Keratinocyte (primary cell): ENCODE measurements around the gene C20orf204.

Source experiments
- EZH2 ChIP-seq: IDR thresholded peaks from one replicate; pipeline ENCODE4 v1.6.1; 2012; ENCODE audit warnings: inconsistent platforms, mild to moderate bottlenecking, low read length, moderate library complexity
- TF ChIP-seq, protein P1 (sequence below), 3 experiments: IDR thresholded peaks in 1 of 3; conservative IDR thresholded peaks in 1 of 3; optimal IDR thresholded peaks in 1 of 3; 2 replicates in 2 of 3; 3 replicates in 1 of 3; pipeline versions ENCODE3 to v1.5.1; 2011; ENCODE audit warnings: low read length in 3 of 3, mild to moderate bottlenecking in 3 of 3, moderate library complexity in 2 of 3, control low read depth in 1 of 3, inconsistent platforms in 1 of 3; ENCODE audit not compliant: insufficient read depth in 2 of 3; ENCODE audit errors: extremely low read depth in 1 of 3

DNA sequence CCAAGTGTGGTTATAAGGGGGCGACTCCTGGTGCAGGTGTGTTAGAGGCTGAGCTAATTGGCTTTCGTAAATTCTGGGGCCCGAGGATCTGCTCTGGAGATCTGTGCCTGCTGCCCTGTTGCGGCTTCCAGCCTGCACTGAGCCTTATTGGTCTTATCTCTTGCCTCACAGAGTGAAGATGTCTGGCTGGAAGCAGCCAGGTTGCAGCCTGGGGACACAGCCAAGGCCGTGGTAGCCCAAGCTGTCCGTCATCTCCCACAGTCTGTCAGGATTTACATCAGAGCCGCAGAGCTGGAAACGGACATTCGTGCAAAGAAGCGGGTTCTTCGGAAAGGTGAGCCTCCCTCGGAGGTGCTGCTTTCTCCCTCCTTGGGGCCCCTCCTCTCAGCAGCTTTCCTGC is 35.1 kb upstream of the C20orf204 start:
- TF ChIP-seq, protein P1, sequence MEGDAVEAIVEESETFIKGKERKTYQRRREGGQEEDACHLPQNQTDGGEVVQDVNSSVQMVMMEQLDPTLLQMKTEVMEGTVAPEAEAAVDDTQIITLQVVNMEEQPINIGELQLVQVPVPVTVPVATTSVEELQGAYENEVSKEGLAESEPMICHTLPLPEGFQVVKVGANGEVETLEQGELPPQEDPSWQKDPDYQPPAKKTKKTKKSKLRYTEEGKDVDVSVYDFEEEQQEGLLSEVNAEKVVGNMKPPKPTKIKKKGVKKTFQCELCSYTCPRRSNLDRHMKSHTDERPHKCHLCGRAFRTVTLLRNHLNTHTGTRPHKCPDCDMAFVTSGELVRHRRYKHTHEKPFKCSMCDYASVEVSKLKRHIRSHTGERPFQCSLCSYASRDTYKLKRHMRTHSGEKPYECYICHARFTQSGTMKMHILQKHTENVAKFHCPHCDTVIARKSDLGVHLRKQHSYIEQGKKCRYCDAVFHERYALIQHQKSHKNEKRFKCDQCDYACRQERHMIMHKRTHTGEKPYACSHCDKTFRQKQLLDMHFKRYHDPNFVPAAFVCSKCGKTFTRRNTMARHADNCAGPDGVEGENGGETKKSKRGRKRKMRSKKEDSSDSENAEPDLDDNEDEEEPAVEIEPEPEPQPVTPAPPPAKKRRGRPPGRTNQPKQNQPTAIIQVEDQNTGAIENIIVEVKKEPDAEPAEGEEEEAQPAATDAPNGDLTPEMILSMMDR (optimal IDR thresholded peaks at IDR 0.05 in 1 of 3, IDR thresholded peaks at IDR 0.05 in 1 of 3, conservative IDR thresholded peaks at IDR 0.05 in 1 of 3; ENCODE audit: extremely low read depth in 1 of 3, insufficient read depth in 2 of 3, low read length in 3 of 3) = no peak
- TF ChIP-seq EZH2 = no peak
